H1 (cell line): Measurements from ENCODE around the gene GIPC2. TPM values are rescaled to one million over a fixed set of nuclear protein-coding genes. Genes with fewer than 3 reads are reported as not detected.

Source experiments
- CTCF ChIA-PET: fragments of 300-600 bp; sonication (Branson Sonifier 250); formaldehyde crosslinking; loops from one replicate; lab custom pipeline; 2021; ENCODE audit not compliant: partially characterized antibody; lab: Charles Lee
- POLR2A ChIA-PET: fragments of 300-600 bp; sonication (Branson Sonifier 250); formaldehyde crosslinking; loops from one replicate; lab custom pipeline; 2021; ENCODE audit warnings: inconsistent platforms; ENCODE audit not compliant: partially characterized antibody; lab: Charles Lee
- DNase-seq, 2 experiments: peaks; one replicate each; pipeline versions ENCODE4 v3.0.0 to v3.0.0-alpha.2; 2010 to 2022; ENCODE audit warnings: low spot score in 2 of 2, low read depth in 1 of 2, mixed read lengths in 1 of 2
- FAIRE-seq: peaks from 2 replicates; lab custom pipeline; 2011; peaks lifted over from hg19 to GRCh38; lab: Jason Lieb, UNC
- H2AFZ ChIP-seq: 2 replicates; pipeline ENCODE4 v1.8.1; 2012; ENCODE audit warnings: low read length, inconsistent platforms
- H2AK5ac ChIP-seq: 2 replicates; pipeline ENCODE4 v1.6.1; 2013; ENCODE audit warnings: low read depth, low read length
- H2BK120ac ChIP-seq: replicated peaks from 2 replicates; pipeline ENCODE3; 2013; ENCODE audit warnings: low read depth, low read length, inconsistent platforms
- H2BK12ac ChIP-seq: 2 replicates; pipeline ENCODE4 v1.6.1; 2013; ENCODE audit warnings: low read depth, low read length
- H2BK15ac ChIP-seq: 2 replicates; pipeline ENCODE4 v1.6.1; 2013; ENCODE audit warnings: low read length
- H2BK20ac ChIP-seq: 2 replicates; pipeline ENCODE4 v1.6.1; 2013; ENCODE audit warnings: low read length
- H2BK5ac ChIP-seq: 2 replicates; pipeline ENCODE4 v1.6.1; 2013; ENCODE audit warnings: low read depth, low read length
- H3K14ac ChIP-seq: 2 replicates; pipeline ENCODE4 v1.6.1; 2013; ENCODE audit warnings: inconsistent platforms; ENCODE audit not compliant: insufficient read length
- H3K18ac ChIP-seq: 2 replicates; pipeline ENCODE4 v1.6.1; 2013; ENCODE audit warnings: low read length; ENCODE audit errors: extremely low read depth
- H3K23ac ChIP-seq: 2 replicates; pipeline ENCODE4 v1.6.1; 2013; ENCODE audit warnings: inconsistent platforms; ENCODE audit not compliant: insufficient read length
- H3K23me2 ChIP-seq: 2 replicates; pipeline ENCODE4 v1.6.1; 2013; ENCODE audit warnings: low read depth, low read length
- H3K27ac ChIP-seq: 2 replicates; pipeline ENCODE4 v1.6.1; 2011; ENCODE audit warnings: low read depth, low read length, inconsistent platforms
- H3K27me3 ChIP-seq, 4 experiments: replicated peaks in 1 of 4; 1 replicate in 1 of 4; 2 replicates in 3 of 4; pipeline versions ENCODE4 v1.6.1 to v1.8.1; 2011 to 2013; ENCODE audit warnings: low read length in 3 of 4, mild to moderate bottlenecking in 3 of 4, inconsistent platforms in 2 of 4, mixed read lengths in 2 of 4, moderate library complexity in 1 of 4; ENCODE audit not compliant: control insufficient read depth in 3 of 4, insufficient read depth in 3 of 4; ENCODE audit errors: extremely low read depth in 1 of 4
- H3K36me3 ChIP-seq, 4 experiments: 2 replicates each; pipeline versions ENCODE4 v1.6.1 to v1.8.1; 2011 to 2013; ENCODE audit warnings: mild to moderate bottlenecking in 4 of 4, low read length in 3 of 4, moderate library complexity in 2 of 4, control low read depth in 1 of 4, inconsistent platforms in 1 of 4; ENCODE audit not compliant: insufficient read depth in 4 of 4, control insufficient read depth in 2 of 4
- H3K4ac ChIP-seq: replicated peaks from 2 replicates; pipeline ENCODE3; 2013; ENCODE audit warnings: low read length, low read depth, mixed read lengths, inconsistent platforms; ENCODE audit not compliant: insufficient read length
- H3K4me1 ChIP-seq, 4 experiments: replicated peaks in 1 of 4; 1 replicate in 1 of 4; 2 replicates in 3 of 4; pipeline versions ENCODE4 v1.6.1 to v1.8.1; 2011 to 2013; ENCODE audit warnings: low read length in 3 of 4, inconsistent platforms in 2 of 4, mixed read lengths in 1 of 4; ENCODE audit not compliant: insufficient read depth in 4 of 4, control insufficient read depth in 3 of 4
- H3K4me2 ChIP-seq, 2 experiments: 2 replicates each; pipeline versions ENCODE4 v1.6.1 to v1.8.1; 2011 to 2013; ENCODE audit warnings: low read depth in 2 of 2, low read length in 2 of 2, control low read depth in 1 of 2, inconsistent platforms in 1 of 2, mild to moderate bottlenecking in 1 of 2; ENCODE audit not compliant: insufficient read depth in 1 of 2
- H3K4me3 ChIP-seq, 4 experiments: fragments of 200-600, 300-600 bp in 1 of 4; sonication (generic), shearing (Covaris generic), sonication (Bioruptor Twin) in 1 of 4; 2 replicates each; pipeline versions ENCODE4 v1.5.1 to v1.8.1; 2011 to 2016; ENCODE audit warnings: low read length in 4 of 4, low read depth in 3 of 4, control low read depth in 2 of 4, inconsistent platforms in 2 of 4, mild to moderate bottlenecking in 2 of 4, mixed read lengths in 1 of 4, moderate library complexity in 1 of 4; ENCODE audit not compliant: insufficient read depth in 2 of 4; ENCODE audit errors: extremely low read depth in 1 of 4
- H3K56ac ChIP-seq: replicated peaks from 2 replicates; pipeline ENCODE3; 2013; ENCODE audit warnings: low read depth, mild to moderate bottlenecking, mixed read lengths, low read length, inconsistent platforms; ENCODE audit not compliant: insufficient read length
- H3K79me1 ChIP-seq: 2 replicates; pipeline ENCODE4 v1.6.1; 2013; ENCODE audit warnings: low read depth, low read length, control low read depth
- H3K79me2 ChIP-seq, 2 experiments: 2 replicates each; pipeline versions ENCODE4 v1.6.1 to v1.8.1; 2012 to 2013; ENCODE audit warnings: low read length in 2 of 2, mild to moderate bottlenecking in 2 of 2, inconsistent platforms in 1 of 2; ENCODE audit not compliant: insufficient read depth in 2 of 2, control insufficient read depth in 1 of 2
- H3K9ac ChIP-seq, 4 experiments: replicated peaks in 1 of 4; 1 replicate in 1 of 4; 2 replicates in 3 of 4; pipeline versions ENCODE4 v1.6.1 to v1.8.1; 2011 to 2013; ENCODE audit warnings: low read depth in 3 of 4, low read length in 3 of 4, control low read depth in 2 of 4, mild to moderate bottlenecking in 2 of 4, moderate library complexity in 2 of 4, inconsistent platforms in 1 of 4; ENCODE audit errors: extremely low read depth in 1 of 4
- H3K9me3 ChIP-seq, 2 experiments: 2 replicates each; pipeline versions ENCODE4 v1.6.1 to v1.8.1; 2012 to 2013; ENCODE audit warnings: mild to moderate bottlenecking in 2 of 2, moderate library complexity in 2 of 2, control low read depth in 1 of 2, inconsistent platforms in 1 of 2, low read depth in 1 of 2, low read length in 1 of 2, mixed read lengths in 1 of 2; ENCODE audit not compliant: insufficient read depth in 2 of 2
- H4K20me1 ChIP-seq, 2 experiments: replicated peaks in 1 of 2; 2 replicates each; pipeline versions ENCODE3 to v1.8.1; 2011 to 2013; ENCODE audit warnings: inconsistent platforms in 2 of 2, low read length in 2 of 2, mild to moderate bottlenecking in 1 of 2; ENCODE audit not compliant: insufficient read depth in 2 of 2, control insufficient read depth in 1 of 2
- H4K5ac ChIP-seq: 2 replicates; pipeline ENCODE4 v1.6.1; 2013; ENCODE audit warnings: low read length, low read depth, mixed read lengths, inconsistent platforms; ENCODE audit not compliant: insufficient read length
- H4K8ac ChIP-seq: 2 replicates; pipeline ENCODE4 v1.8.0; 2013; ENCODE audit warnings: mild to moderate bottlenecking, moderate library complexity, low read length, inconsistent platforms; ENCODE audit not compliant: insufficient read depth; ENCODE audit errors: extremely low read depth
- H4K91ac ChIP-seq: replicated peaks from 2 replicates; pipeline ENCODE3; 2013; ENCODE audit warnings: low read length, mixed read lengths, inconsistent platforms; ENCODE audit not compliant: insufficient read length
- BACH1 ChIP-seq: IDR thresholded peaks from 2 replicates; pipeline ENCODE4 v1.6.1; 2012; ENCODE audit warnings: low read length, improper control_type of control experiment
- BCL11A ChIP-seq, 2 experiments: IDR thresholded peaks; one replicate each; pipeline ENCODE4 v1.6.1; 2011; ENCODE audit warnings: low read depth in 2 of 2, low read length in 2 of 2, mild to moderate bottlenecking in 2 of 2
- CTBP2 ChIP-seq: IDR thresholded peaks from 2 replicates; pipeline ENCODE4 v1.7.0; 2011; ENCODE audit warnings: borderline replicate concordance, mild to moderate bottlenecking, moderate library complexity, mixed read lengths, low read length; ENCODE audit not compliant: insufficient read depth, insufficient read length
- GTF2F1 ChIP-seq: IDR thresholded peaks from 2 replicates; pipeline ENCODE4 v1.6.1; 2012; ENCODE audit warnings: low read depth, low read length, improper control_type of control experiment, borderline replicate concordance
- JUND ChIP-seq: IDR thresholded peaks from 2 replicates; pipeline ENCODE4 v1.6.1; 2011; ENCODE audit warnings: mild to moderate bottlenecking, improper control_type of control experiment, low read length
- MAFK ChIP-seq: IDR thresholded peaks from 2 replicates; pipeline ENCODE4 v1.6.1; 2012; ENCODE audit warnings: low read depth, mild to moderate bottlenecking, improper control_type of control experiment, low read length
- POLR2AphosphoS5 ChIP-seq: IDR thresholded peaks from 2 replicates; pipeline ENCODE4 v1.6.1; 2011; ENCODE audit warnings: low read depth, low read length
- RFX5 ChIP-seq: IDR thresholded peaks from 2 replicates; pipeline ENCODE4 v1.6.1; 2011; ENCODE audit warnings: low read depth, low read length, improper control_type of control experiment, borderline replicate concordance
- RXRA ChIP-seq: IDR thresholded peaks from 2 replicates; pipeline ENCODE4 v1.6.1; 2011; ENCODE audit warnings: low read depth, mild to moderate bottlenecking, low read length, moderate library complexity; ENCODE audit not compliant: insufficient read depth
- SP4 ChIP-seq: IDR thresholded peaks from 2 replicates; pipeline ENCODE4 v1.6.1; 2012; ENCODE audit warnings: low read length, inconsistent platforms
- TAF1 ChIP-seq: IDR thresholded peaks from 2 replicates; pipeline ENCODE4 v1.6.1; 2011; ENCODE audit warnings: mild to moderate bottlenecking, low read depth, low read length
- TBP ChIP-seq: IDR thresholded peaks from 2 replicates; pipeline ENCODE4 v1.6.1; 2011; ENCODE audit warnings: low read depth, low read length, improper control_type of control experiment
- YY1 ChIP-seq: IDR thresholded peaks from 2 replicates; pipeline ENCODE4 v1.6.1; 2011; ENCODE audit warnings: low read depth, mild to moderate bottlenecking, low read length
- ZNF274 ChIP-seq: IDR thresholded peaks from 2 replicates; pipeline ENCODE4 v1.7.0; 2012; ENCODE audit warnings: low read length, borderline replicate concordance; ENCODE audit errors: extremely low read depth
- WGBS, 2 experiments: shearing (Covaris generic) in 1 of 2; methylation state at CpG; one replicate each; pipeline versions ENCODE4 v1.1.6 to v1.1.7; 2013 to 2015; ENCODE audit warnings: low lambda C conversion rate in 2 of 2, mixed read lengths in 2 of 2, inconsistent platforms in 1 of 2, low coverage in 1 of 2, missing lambda C conversion rate in 1 of 2; ENCODE audit not compliant: insufficient replicate concordance in 2 of 2, insufficient coverage in 1 of 2, insufficient read length in 1 of 2; ENCODE audit errors: extremely low coverage in 1 of 2, missing lambda C conversion rate in 1 of 2; 5-methylcytosine and 5-hydroxymethylcytosine counted together
- polyA plus RNA-seq, 7 experiments: library from polyadenylated mRNA; depleted of rRNA in 3 of 7; stranded (reverse) in 5 of 7; unstranded in 2 of 7; fragments of >200 nt in 5 of 7; fragments of 200-250 nt in 2 of 7; gene quantifications; 1 replicate in 5 of 7; 2 replicates in 1 of 7; 4 replicates in 1 of 7; pipeline versions ENCODE4 v1.2.1 to v1.2.3, GENCODE V29; 2011 to 2013; ENCODE audit warnings: missing spikeins in 2 of 7, mixed read lengths in 2 of 7
- total RNA-seq: library from RNA; stranded (reverse); fragmentation: NEBNext Ultra II Directional; extraction: Animal tissue kit (Norgen Biotek cat#: 25700); gene quantifications from 2 replicates; pipeline ENCODE4 v1.2.1, GENCODE V29; 2021

GIPC2 gene
- total and polyA plus RNA-seq, 2 of the 8 experiments (the other 6 are each of a cell fraction or from before 2014, with no cell fraction given): 0.29 to 0.69 TPM

DNA sequence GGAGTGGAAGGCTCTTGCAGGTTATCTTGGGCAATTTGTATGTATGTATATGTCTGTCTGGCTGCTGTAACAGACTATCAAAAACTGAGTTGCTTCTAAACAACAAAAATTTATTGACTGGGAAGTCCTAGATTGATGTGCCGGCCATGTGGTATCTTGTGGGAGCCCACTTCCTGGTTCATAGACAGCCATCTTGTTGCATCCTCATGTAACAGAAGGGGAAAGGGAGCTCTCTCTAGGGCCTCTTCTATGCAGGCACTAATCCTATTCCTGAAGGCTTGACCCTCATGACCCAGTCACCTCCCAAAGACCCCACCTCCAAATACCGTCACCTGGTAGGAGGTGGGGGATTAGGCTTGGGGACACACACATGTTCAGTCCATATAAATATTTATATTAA, 9.2 kb downstream of the GIPC2 start:
- H3K4ac ChIP-seq: no peak overlapping the region
- H2BK15ac ChIP-seq: no peak overlapping the region
- no peak overlapping the region for H2BK12ac ChIP-seq
- peaks cover 0 to 4% (median 0%) of the 10 kb centered on the region in 4 experiments; a peak in 1 of 7 replicates for H3K4me1 ChIP-seq
- no peak overlapping the region for H3K9ac ChIP-seq
- H3K79me1 ChIP-seq: no peaks in the 10 kb centered on the region
- no peak for FAIRE-seq
- no peaks in the 10 kb centered on the region for H3K23me2 ChIP-seq
- no peaks in the 10 kb centered on the region for H3K9me3 ChIP-seq
- no peaks in the 10 kb centered on the region for H3K36me3 ChIP-seq
- WGBS, 2 experiments: 50% methylated on average over 2 of the region's 2 CpGs; no CpG with 5 or more reads in 1 of the 2 experiments
- no peak overlapping the region for H2BK20ac ChIP-seq
- H4K91ac ChIP-seq: no peak overlapping the region
- no peak overlapping the region for H4K8ac ChIP-seq
- no peak overlapping the region for H3K4me2 ChIP-seq
- H3K18ac ChIP-seq: no peak overlapping the region
- H2BK5ac ChIP-seq: no peak overlapping the region
- H4K5ac ChIP-seq: no peak overlapping the region
- no peak overlapping the region for H3K14ac ChIP-seq
- no peaks in the 10 kb centered on the region for H3K27me3 ChIP-seq
- CTCF ChIA-PET: interaction anchor here (1.4 kb wide), 1 partner anchor 9 kb away, joined by 4 read pairs; the partner anchor contains the start of gene GIPC2
- POLR2A ChIA-PET: interaction anchor here (1.0 kb wide), 1 partner anchor 9 kb away, joined by 4 read pairs; the partner anchor contains the start of gene GIPC2
- H2AFZ ChIP-seq: no peak overlapping the region
- TF ChIP-seq GTF2F1 (no peak), CTBP2 (no peak), YY1 (no peak), RFX5 (no peak), ZNF274 (no peak), MAFK (no peak), TAF1 (no peak), POLR2AphosphoS5 (no peak), RXRA (no peak), SP4 (no peak), JUND (no peak), BCL11A (IDR thresholded peaks at IDR 0.05; ENCODE audit: low read depth in 2 of 2, low read length in 2 of 2) (no peak), BACH1 (no peak), TBP (no peak)
- TF ChIP-seq, all 59 proteins: peak for 0
- Histone ChIP-seq H3K4me3 (no peak overlapping the region), H3K56ac (no peak overlapping the region), H3K23ac (no peak overlapping the region), H2BK120ac (no peak overlapping the region), H3K79me2 (no peaks in the 10 kb centered on the region), H4K20me1 (no peaks in the 10 kb centered on the region), H2AK5ac (no peak overlapping the region), H3K27ac (no peak overlapping the region)
- DNase-seq: no peak
